Caco-2 (cell line): Measurements from ENCODE around the gene S100A3. TPM values are rescaled to one million over a fixed set of nuclear protein-coding genes. Genes with fewer than 3 reads are reported as not detected.

Source experiments
- BruUV-seq: library from RNA; stranded (reverse); fragments of 400-500 nt; replicated peaks from 2 replicates; lab custom pipeline; 2021; lab: Mats Ljungman, UMichigan
- CTCF ChIA-PET: fragments of 300-600 bp; sonication (Branson Sonifier 250); formaldehyde crosslinking; loops from one replicate; lab custom pipeline; 2022; ENCODE audit warnings: antibody characterized with exemption; lab: Charles Lee
- POLR2A ChIA-PET: fragments of 300-600 bp; sonication (Branson Sonifier 250); formaldehyde crosslinking; loops from one replicate; lab custom pipeline; 2022; ENCODE audit warnings: antibody characterized with exemption; lab: Charles Lee
- DNase-seq, 2 experiments: peaks; one replicate each; pipeline versions ENCODE4 v3.0.0 to v3.0.0-alpha.2; 2020 to 2022
- H3K27me3 ChIP-seq: replicated peaks from 2 replicates; pipeline ENCODE4 v1.6.0; 2011; ENCODE audit warnings: low read length; ENCODE audit not compliant: control insufficient read depth, insufficient read depth
- H3K36me3 ChIP-seq: 2 replicates; pipeline ENCODE4 v1.5.1; 2011; ENCODE audit warnings: low read length; ENCODE audit not compliant: control insufficient read depth, insufficient read depth
- H3K4me1 ChIP-seq: fragments of 250-450 bp; sonication (Bioruptor Pico); 2 replicates; pipeline ENCODE4 v1.5.1; 2020; ENCODE audit warnings: mild to moderate bottlenecking
- H3K4me3 ChIP-seq: 2 replicates; pipeline ENCODE4 v1.5.1; 2011; ENCODE audit warnings: low read depth, mild to moderate bottlenecking, control low read depth, low read length
- H3K9me3 ChIP-seq: fragments of 250-450 bp; sonication (Bioruptor Pico); 2 replicates; pipeline ENCODE4 v1.5.1; 2020; ENCODE audit warnings: mild to moderate bottlenecking, moderate library complexity
- H3K27ac Mint-ChIP-seq: one replicate; pipeline ENCODE4 v1.8.0; 2022; ENCODE audit warnings: mixed read lengths; ENCODE audit not compliant: unreplicated experiment
- H3K27me3 Mint-ChIP-seq: one replicate; pipeline ENCODE4 v1.8.0; 2022; ENCODE audit warnings: mixed read lengths; ENCODE audit not compliant: insufficient read depth, unreplicated experiment
- H3K36me3 Mint-ChIP-seq: one replicate; pipeline ENCODE4 v1.8.0; 2022; ENCODE audit warnings: mild to moderate bottlenecking, mixed read lengths; ENCODE audit not compliant: insufficient read depth, unreplicated experiment
- H3K4me1 Mint-ChIP-seq: one replicate; pipeline ENCODE4 v1.8.0; 2022; ENCODE audit warnings: low read depth, mixed read lengths; ENCODE audit not compliant: unreplicated experiment
- H3K4me3 Mint-ChIP-seq: one replicate; pipeline ENCODE4 v1.8.0; 2022; ENCODE audit warnings: mild to moderate bottlenecking, moderate library complexity, mixed read lengths; ENCODE audit not compliant: unreplicated experiment
- H3K9me3 Mint-ChIP-seq: one replicate; pipeline ENCODE4 v1.8.0; 2022; ENCODE audit warnings: mixed read lengths; ENCODE audit not compliant: unreplicated experiment
- CTCF ChIP-seq, 2 experiments: fragments of 200-600 bp in 1 of 2; IDR thresholded peaks; 1 replicate in 1 of 2; 2 replicates in 1 of 2; pipeline versions ENCODE4 v1.5.1 to v1.8.0; 2011 to 2022; ENCODE audit warnings: antibody characterized with exemption in 1 of 2, control low read depth in 1 of 2, inconsistent platforms in 1 of 2, low read depth in 1 of 2, low read length in 1 of 2, mild to moderate bottlenecking in 1 of 2, moderate library complexity in 1 of 2; ENCODE audit not compliant: insufficient read depth in 1 of 2, severe bottlenecking in 1 of 2, unreplicated experiment in 1 of 2
- intact Hi-C: fragments of 100-400 bp; cut with micrococcal nuclease; formaldehyde crosslinking; loops from one replicate; pipeline ENCODE4 v1.10.0; 2022; ENCODE audit not compliant: unreplicated experiment
- total RNA-seq: library from RNA; stranded (reverse); gene quantifications from 2 replicates; pipeline ENCODE4 v1.2.3, GENCODE V29; 2022

Gene S100A3
- total RNA-seq, 1 experiment from 2014 or later: 0.61 TPM

- TF ChIP-seq CTCF (IDR thresholded peaks at IDR 0.05; ENCODE audit: insufficient read depth in 1 of 2, low read depth in 1 of 2, low read length in 1 of 2, severe bottlenecking in 1 of 2, unreplicated experiment in 1 of 2): no peak
- Histone ChIP-seq H3K36me3 (no peaks in the 10 kb centered on the region), H3K9me3 (no peaks in the 10 kb centered on the region), H3K27me3 (no peaks in the 10 kb centered on the region), H3K4me1 (peaks cover 66% of the 10 kb centered on the region), H3K4me3 (no peak overlapping the region)
- no peak for DNase-seq
- no peaks in the 10 kb centered on the region for H3K9me3 Mint-ChIP-seq
- H3K4me3 Mint-ChIP-seq: no peak overlapping the region
- no peaks in the 10 kb centered on the region for H3K27me3 Mint-ChIP-seq
- H3K4me1 Mint-ChIP-seq: peaks cover 58% of the 10 kb centered on the region
- ChIA-PET POLR2A (no interaction called here), CTCF (interaction anchor here (0.6 to 3.3 kb wide), 2 partner anchors 14 to 235 kb away, joined by 3 to 16 read pairs; no protein-coding TSS in a partner anchor)
- H3K27ac Mint-ChIP-seq: peak overlapping the region; percentile 95
- intact Hi-C loops: no loop called here
- no TSS peak for BruUV-seq
- H3K36me3 Mint-ChIP-seq: peaks cover 11% of the 10 kb centered on the region
Measured at GRCh38 chr1:153546796-153547559, 2.1 kb downstream of the S100A3 start.

- intact Hi-C loops: no loop called here
- Mint-ChIP-seq H3K27ac (peak overlapping the region; percentile 95), H3K27me3 (no peaks in the 10 kb centered on the region), H3K4me1 (peaks cover 59% of the 10 kb centered on the region), H3K9me3 (no peaks in the 10 kb centered on the region), H3K36me3 (peaks cover 11% of the 10 kb centered on the region), H3K4me3 (no peak overlapping the region)
- ChIA-PET POLR2A (no interaction called here), CTCF (interaction anchor here (3.3 kb wide), 1 partner anchor 14 kb away, joined by 16 read pairs; no protein-coding TSS in a partner anchor)
- DNase-seq: no peak
- no TSS peak for BruUV-seq
- Histone ChIP-seq H3K9me3 (no peaks in the 10 kb centered on the region), H3K4me3 (no peak overlapping the region), H3K27me3 (no peaks in the 10 kb centered on the region), H3K36me3 (no peaks in the 10 kb centered on the region), H3K4me1 (peaks cover 66% of the 10 kb centered on the region)
- TF ChIP-seq CTCF (IDR thresholded peaks at IDR 0.05; ENCODE audit: insufficient read depth in 1 of 2, low read depth in 1 of 2, low read length in 1 of 2, severe bottlenecking in 1 of 2, unreplicated experiment in 1 of 2): no peak
Measured at GRCh38 chr1:153546371-153546770, 2.7 kb downstream of the S100A3 start.

- H3K9me3 Mint-ChIP-seq: no peaks in the 10 kb centered on the region
- BruUV-seq: no TSS peak
Measured at GRCh38 chr1:153545067-153546055, 3.7 kb downstream of the S100A3 start, which contains the start of gene S100A4. Gene S100A4, minus strand, starts transcription at chr1:153545806. Its CDS starts 1,012 bp downstream, at chr1:153544794.

More at GRCh38 chr1:153545067-153546055, 3.7 kb downstream of the S100A3 start, which contains the start of gene S100A4:
- H3K9me3 ChIP-seq: no peaks in the 10 kb centered on the region
- Mint-ChIP-seq H3K4me1 (peaks cover 51% of the 10 kb centered on the region), H3K4me3 (peak within 1 kb of the TSS; percentile 71), H3K36me3 (peaks cover 11% of the 10 kb centered on the region), H3K27ac (peak within 1 kb of the TSS; percentile 95), H3K27me3 (no peaks in the 10 kb centered on the region)
- no peak within 1 kb of the TSS for H3K4me3 ChIP-seq
- intact Hi-C loops: loop anchor here (1.0 kb wide), 2 partner anchors 12 to 21 kb away; no protein-coding TSS in a partner anchor
- H3K36me3 ChIP-seq: no peaks in the 10 kb centered on the region
- no peak for TF ChIP-seq CTCF (IDR thresholded peaks at IDR 0.05; ENCODE audit: insufficient read depth in 1 of 2, low read depth in 1 of 2, low read length in 1 of 2, severe bottlenecking in 1 of 2, unreplicated experiment in 1 of 2)
- peaks cover 58% of the 10 kb centered on the region for H3K4me1 ChIP-seq
- peak; percentile 95 to 97 for DNase-seq
- POLR2A ChIA-PET: interaction anchor here (0.6 to 1.7 kb wide), 9 partner anchors 10 to 182 kb away, joined by 3 to 15 read pairs (median 5); partner anchors contain the start of genes CHTOP, S100A13, S100A14 and S100A6
- H3K27me3 ChIP-seq: no peaks in the 10 kb centered on the region
- CTCF ChIA-PET: interaction anchor here (0.5 to 3.3 kb wide), 11 partner anchors 10 to 142 kb away, joined by 3 to 16 read pairs (median 3); partner anchors contain the start of genes S100A13, S100A14 and S100A6
